Immature natural killer cell (primary cell): ENCODE data around the gene EEF1G. TPM values are rescaled to one million over a fixed set of nuclear protein-coding genes. Genes with fewer than 3 reads are reported as not detected.
A peak's percentile ranks its signal among the peaks of the same experiment; 100 is the strongest.
"Not testable (repeated sequence)": the region's sequence is repeated elsewhere in the genome, so short reads cannot be mapped to it uniquely, and the experiment has no call there.

Source experiments
- DNase-seq, 3 donors: peaks; one replicate each; pipeline ENCODE4 v3.0.0; 2022; ENCODE audit warnings: mixed read lengths in 1 of 3
- H3K27ac Mint-ChIP-seq, 6 donors: one replicate each; pipeline ENCODE4 v1.8.0; 2020; ENCODE audit warnings: mixed read lengths in 6 of 6, mild to moderate bottlenecking in 5 of 6, inconsistent platforms in 4 of 6, moderate library complexity in 3 of 6
- H3K27me3 Mint-ChIP-seq, 3 donors: one replicate each; pipeline ENCODE4 v1.8.0; 2020 to 2021; ENCODE audit warnings: low read depth in 3 of 3, mild to moderate bottlenecking in 3 of 3, mixed read lengths in 3 of 3, moderate library complexity in 3 of 3, inconsistent platforms in 1 of 3
- H3K36me3 Mint-ChIP-seq, 3 donors: one replicate each; pipeline ENCODE4 v1.8.0; 2020; ENCODE audit warnings: mixed read lengths in 3 of 3, inconsistent platforms in 2 of 3, mild to moderate bottlenecking in 2 of 3
- H3K4me1 Mint-ChIP-seq, 2 donors: one replicate each; pipeline ENCODE4 v1.8.0; 2020; ENCODE audit warnings: inconsistent platforms in 2 of 2, mild to moderate bottlenecking in 2 of 2, mixed read lengths in 2 of 2, moderate library complexity in 1 of 2
- H3K4me3 Mint-ChIP-seq, 5 donors: one replicate each; pipeline ENCODE4 v1.8.0; 2020; ENCODE audit warnings: mild to moderate bottlenecking in 5 of 5, mixed read lengths in 5 of 5, inconsistent platforms in 3 of 5, moderate library complexity in 3 of 5
- H3K9me3 Mint-ChIP-seq, 6 donors: one replicate each; pipeline ENCODE4 v1.8.0; 2020; ENCODE audit warnings: mild to moderate bottlenecking in 6 of 6, mixed read lengths in 6 of 6, inconsistent platforms in 4 of 6, moderate library complexity in 3 of 6
- polyA plus RNA-seq, 3 donors: library from polyadenylated mRNA; unstranded; fragments of 300-500 nt; fragmentation: Illumina TruSeq; gene quantifications; one replicate each; pipeline ENCODE4 v1.2.3, GENCODE V29; 2021

The EEF1G gene
- polyA plus RNA-seq, 3 donors from 2014 or later: 628 to 849 (median 821) TPM

DNA sequence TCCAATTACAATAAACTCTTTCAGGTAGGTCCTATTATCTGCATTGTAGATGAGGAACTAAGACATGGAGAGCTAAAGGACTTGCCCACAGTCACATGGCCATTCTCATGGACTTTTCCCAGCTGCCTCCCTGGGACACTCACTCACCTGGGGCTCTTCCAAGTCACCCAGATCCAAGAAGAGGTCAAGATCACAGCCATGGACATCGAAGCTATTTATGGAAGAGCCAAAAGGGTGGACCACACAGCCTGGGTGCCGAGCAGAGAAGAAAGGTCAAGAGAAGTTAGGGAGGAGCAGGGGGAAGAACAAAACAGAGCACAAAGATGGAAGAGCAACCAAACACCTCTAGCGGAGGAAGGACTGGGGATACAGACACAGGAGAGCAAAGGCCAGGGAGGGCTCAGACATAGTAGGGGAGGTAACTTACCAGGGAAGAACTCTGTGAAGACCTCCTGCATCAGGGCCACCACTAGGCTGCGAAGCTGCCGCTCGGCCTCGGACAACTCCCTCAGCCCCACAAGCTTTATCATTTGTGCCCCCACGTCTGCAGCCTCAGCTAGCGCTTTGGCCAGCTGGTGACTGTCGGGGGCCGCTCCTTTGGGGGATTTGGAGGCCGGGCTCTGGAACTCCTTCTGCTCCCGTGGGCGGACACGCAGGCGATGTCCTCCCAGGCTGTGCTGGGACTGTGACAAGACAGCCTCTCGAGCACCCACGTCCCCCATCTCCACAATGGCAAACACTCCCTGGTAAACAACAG, 7.4 kb upstream of the EEF1G start:
- H3K9me3 Mint-ChIP-seq: no peaks in the 10 kb centered on the region
- H3K36me3 Mint-ChIP-seq: peaks cover 3 to 24% (median 14%) of the 10 kb centered on the region in 3 donors
- peak overlapping the region in 1 of 6 donors; percentile 36 for H3K27ac Mint-ChIP-seq

DNA sequence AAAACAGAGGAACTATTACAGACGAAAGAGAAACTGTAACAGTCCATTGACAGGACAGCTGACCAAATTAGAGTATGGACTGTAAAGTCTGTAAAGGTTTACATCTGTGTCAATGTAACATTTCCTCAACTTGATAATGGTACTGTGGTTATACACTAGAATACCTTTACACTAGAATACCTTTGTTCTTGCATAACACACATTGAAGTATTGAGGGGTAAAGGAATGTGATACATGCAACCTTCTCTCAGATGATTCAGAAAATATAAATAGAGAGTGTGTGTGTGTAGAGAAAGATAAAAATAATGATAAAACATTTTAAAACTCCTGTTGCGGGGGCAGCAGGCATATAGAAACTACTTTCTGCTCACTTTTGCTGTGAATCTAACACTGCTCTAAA, 5.6 kb upstream of the EEF1G start:
- Mint-ChIP-seq H3K27ac (no peak overlapping the region), H3K4me3 (no peak overlapping the region), H3K9me3 (no peaks in the 10 kb centered on the region), H3K27me3 (no peaks in the 10 kb centered on the region), H3K36me3 (peaks cover 3 to 20% (median 14%) of the 10 kb centered on the region in 3 donors), H3K4me1 (peaks cover 8% of the 10 kb centered on the region in 2 donors)
- DNase-seq: no peak

More for the DNA sequence above, 7.4 kb upstream of the EEF1G start:
- Mint-ChIP-seq H3K27me3 (no peaks in the 10 kb centered on the region), H3K4me1 (no peaks in the 10 kb centered on the region), H3K4me3 (no peak overlapping the region)
- no peak for DNase-seq

DNA sequence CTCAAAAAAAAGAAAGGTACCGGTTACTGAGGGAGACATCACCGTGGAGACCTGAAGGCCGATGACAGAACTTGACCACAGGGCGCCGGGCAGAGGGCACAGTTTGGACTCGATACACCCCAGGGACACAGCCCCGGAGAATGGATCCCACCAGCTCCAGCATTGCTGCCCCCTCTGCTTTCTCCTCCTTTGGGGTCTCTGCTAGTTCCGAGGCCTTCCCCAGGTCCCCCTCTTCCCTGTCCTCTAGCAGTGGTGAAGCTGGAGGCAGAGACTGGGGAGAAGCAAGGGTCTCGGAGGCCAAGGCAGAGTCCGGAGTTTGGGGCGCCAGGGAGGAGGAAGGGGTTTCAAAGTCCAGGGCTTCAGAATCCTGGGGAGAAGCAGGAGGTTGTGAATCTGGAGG, 4.8 kb upstream of the EEF1G start:
- Mint-ChIP-seq H3K27ac (no peak overlapping the region), H3K4me1 (peaks cover 15% of the 10 kb centered on the region in 2 donors), H3K4me3 (no peak overlapping the region), H3K9me3 (no peaks in the 10 kb centered on the region), H3K36me3 (peaks cover 3 to 20% (median 14%) of the 10 kb centered on the region in 3 donors), H3K27me3 (peaks cover 5 to 6% (median 6%) of the 10 kb centered on the region in 3 donors)
- DNase-seq: no peak

DNA sequence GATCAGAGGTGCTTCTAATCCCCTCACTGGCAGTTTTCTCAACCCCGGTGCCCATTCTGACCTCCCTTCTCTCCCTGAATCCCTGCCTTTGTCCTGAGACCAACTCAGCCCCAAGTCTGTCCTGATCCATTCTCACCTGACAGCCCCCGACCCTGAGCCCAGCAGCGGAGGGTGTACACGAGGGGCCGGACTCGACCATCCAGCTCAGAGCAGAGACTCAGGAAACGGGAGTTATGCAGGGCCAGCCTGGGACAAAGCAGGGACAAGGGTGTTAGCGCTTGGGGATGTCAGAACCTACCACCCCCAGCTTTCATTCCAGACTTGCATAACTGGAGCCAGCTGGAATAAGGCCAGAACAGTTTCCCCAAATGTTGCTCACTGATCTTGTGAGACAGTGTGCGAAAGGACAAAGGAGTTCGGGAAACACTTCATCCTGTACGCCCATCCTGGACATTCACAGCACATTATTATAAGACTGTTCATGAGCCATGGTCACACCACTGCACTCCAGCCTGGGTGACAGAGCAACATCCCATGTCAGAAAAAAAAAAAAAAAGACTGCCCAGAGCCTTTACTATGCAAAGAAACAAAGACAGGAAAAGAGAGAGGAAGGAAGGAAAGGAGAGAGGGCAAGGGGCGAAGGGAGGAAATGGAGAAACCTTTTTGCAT, 3.5 kb upstream of the EEF1G start:
- Mint-ChIP-seq H3K4me1 (peaks cover 28 to 29% of the 10 kb centered on the region in 2 donors), H3K9me3 (no peaks in the 10 kb centered on the region), H3K27ac (no peak overlapping the region), H3K27me3 (peaks cover 5 to 11% (median 6%) of the 10 kb centered on the region in 3 donors), H3K4me3 (no peak overlapping the region), H3K36me3 (peaks cover 3 to 24% (median 10%) of the 10 kb centered on the region in 3 donors)
- DNase-seq: no peak

DNA sequence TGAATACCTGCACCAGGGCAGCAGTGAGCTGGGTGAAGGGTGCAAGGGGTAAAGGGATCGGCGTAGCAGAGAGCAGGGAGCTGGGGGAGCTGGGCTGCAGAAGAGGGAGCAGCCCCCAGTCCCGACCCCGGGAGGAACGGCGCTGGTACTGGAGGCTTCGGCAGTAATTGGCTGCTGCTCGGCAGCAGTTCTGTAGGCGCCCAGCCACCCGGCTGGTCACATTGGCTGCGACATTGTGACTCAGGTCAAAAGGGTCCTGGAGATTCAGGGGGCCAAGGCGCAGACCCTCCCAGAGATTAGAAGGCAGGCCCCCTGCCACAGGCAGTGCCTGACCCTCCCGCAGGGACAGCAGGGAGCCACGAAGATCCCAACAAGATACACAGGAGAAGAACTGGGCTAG, 2.1 kb upstream of the EEF1G start:
- H3K27me3 Mint-ChIP-seq: peaks cover 5 to 11% (median 9%) of the 10 kb centered on the region in 3 donors
- no peak for DNase-seq
- peaks cover 11 to 28% (median 18%) of the 10 kb centered on the region in 3 donors for H3K36me3 Mint-ChIP-seq
- peak overlapping the region in 4 of 5 donors; percentile 30 to 97 (median 66) for H3K4me3 Mint-ChIP-seq
- H3K27ac Mint-ChIP-seq: peak overlapping the region in 1 of 6 donors; percentile 27
- H3K9me3 Mint-ChIP-seq: no peaks in the 10 kb centered on the region
- H3K4me1 Mint-ChIP-seq: peaks cover 38 to 42% of the 10 kb centered on the region in 2 donors

DNA sequence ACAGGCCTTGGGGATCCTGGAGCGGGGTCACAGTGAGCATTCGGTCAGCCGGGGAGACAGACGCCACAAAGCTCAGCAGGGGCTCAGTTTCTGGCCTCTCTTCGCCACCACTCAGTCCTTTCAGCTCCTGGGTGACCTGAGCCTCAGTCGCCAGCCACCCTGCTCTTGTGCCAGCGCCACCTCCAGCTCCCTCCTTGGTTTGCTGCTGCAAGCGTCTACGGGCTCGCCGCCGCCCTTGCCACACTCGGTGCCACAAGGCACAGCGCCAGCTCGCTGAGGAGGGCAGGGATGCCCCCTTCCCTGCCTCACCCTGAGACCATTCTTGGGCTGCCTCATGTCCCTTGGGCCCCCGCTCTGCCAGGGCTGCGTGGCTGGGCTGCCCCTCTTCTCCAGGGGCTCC, 1.5 kb upstream of the EEF1G start:
- no peak for DNase-seq
- no peaks in the 10 kb centered on the region for H3K9me3 Mint-ChIP-seq
- H3K4me3 Mint-ChIP-seq: peak overlapping the region; percentile 97 to 98 (median 97)
- H3K27ac Mint-ChIP-seq: peak overlapping the region in 5 of 6 donors; percentile 88 to 95 (median 93)
- peaks cover 14 to 28% (median 20%) of the 10 kb centered on the region in 3 donors for H3K36me3 Mint-ChIP-seq
- peaks cover 39 to 49% of the 10 kb centered on the region in 2 donors for H3K4me1 Mint-ChIP-seq
- H3K27me3 Mint-ChIP-seq: peaks cover 5 to 11% (median 9%) of the 10 kb centered on the region in 3 donors

DNA sequence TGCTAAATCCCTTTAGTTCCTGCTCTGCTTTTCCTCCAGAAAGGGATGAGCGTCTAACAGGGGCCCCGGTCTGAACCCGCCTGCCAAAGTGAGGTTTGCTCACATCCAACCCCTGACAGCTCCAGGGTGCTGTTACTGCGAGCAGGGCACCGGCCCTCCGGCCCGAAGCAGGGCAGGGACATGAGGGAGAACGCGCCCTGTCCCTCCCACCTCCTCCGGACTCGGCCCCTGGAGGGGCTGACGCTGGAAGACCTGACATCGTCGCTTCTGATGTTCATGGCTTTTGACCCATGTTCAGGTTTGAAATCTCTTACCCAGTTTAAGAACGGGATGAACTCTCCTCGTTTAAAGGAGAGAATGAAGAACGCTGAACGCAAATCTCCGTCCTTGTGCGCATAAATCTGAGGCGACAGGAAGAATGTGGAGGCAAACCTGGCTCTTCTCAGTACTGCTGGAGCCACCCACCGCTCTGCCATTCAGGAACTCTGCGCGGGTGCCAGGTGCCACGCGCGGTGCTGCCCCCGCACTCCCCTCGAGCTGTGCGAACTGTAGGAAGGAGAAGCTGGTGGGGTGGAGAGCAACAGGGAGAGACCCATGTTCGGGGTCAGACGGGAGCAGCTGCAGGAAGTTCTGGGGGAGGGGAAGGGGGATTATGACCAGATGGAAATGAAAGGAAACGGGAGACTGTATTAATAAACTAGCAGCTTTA, 826 bp upstream of the EEF1G start:
- Mint-ChIP-seq H3K36me3 (peaks cover 16 to 31% (median 21%) of the 10 kb centered on the region in 3 donors), H3K4me3 (peak overlapping the region; percentile 97 to 98 (median 97)), H3K27ac (peak overlapping the region; percentile 88 to 96 (median 94)), H3K9me3 (no peaks in the 10 kb centered on the region), H3K27me3 (peaks cover 5 to 11% (median 9%) of the 10 kb centered on the region in 3 donors), H3K4me1 (peaks cover 39 to 51% of the 10 kb centered on the region in 2 donors)
- DNase-seq: no peak

DNA sequence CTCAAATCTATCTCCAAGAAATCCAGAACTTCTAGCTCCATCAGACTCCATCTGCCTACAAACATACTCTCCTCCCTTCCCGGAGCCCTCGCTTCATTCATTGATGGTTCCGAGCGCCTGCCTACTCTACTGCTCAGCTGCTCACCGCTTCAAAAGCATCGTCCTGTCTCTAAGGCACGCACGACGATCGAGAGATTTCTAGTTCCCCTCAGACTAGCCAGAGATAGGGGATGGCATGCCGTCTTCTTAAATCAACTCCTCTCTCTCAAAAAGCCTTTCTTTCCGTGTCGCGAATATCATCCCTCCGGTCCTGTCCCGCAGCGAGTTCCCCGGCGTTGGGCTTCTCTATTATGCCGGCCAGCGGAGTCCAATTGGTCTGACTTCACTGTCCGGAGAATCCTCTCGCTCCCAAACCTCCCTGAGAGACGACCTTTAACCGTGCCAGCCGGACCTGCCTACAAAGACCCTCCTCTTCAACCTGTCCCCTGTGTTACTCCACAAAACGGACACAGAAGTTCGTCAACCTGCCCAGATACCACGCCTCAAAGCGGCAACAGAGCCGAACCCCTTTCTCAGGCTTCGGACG, 592 bp downstream of the EEF1G start:
- H3K9me3 Mint-ChIP-seq: no peaks in the 10 kb centered on the region
- peaks cover 16 to 36% (median 21%) of the 10 kb centered on the region in 3 donors for H3K36me3 Mint-ChIP-seq
- DNase-seq: no peak
- H3K4me1 Mint-ChIP-seq: peaks cover 39 to 51% of the 10 kb centered on the region in 2 donors
- H3K27ac Mint-ChIP-seq: peak overlapping the region; percentile 88 to 96 (median 94)
- H3K4me3 Mint-ChIP-seq: peak overlapping the region; percentile 97 to 98 (median 97)
- H3K27me3 Mint-ChIP-seq: peaks cover 5 to 14% (median 9%) of the 10 kb centered on the region in 3 donors

DNA sequence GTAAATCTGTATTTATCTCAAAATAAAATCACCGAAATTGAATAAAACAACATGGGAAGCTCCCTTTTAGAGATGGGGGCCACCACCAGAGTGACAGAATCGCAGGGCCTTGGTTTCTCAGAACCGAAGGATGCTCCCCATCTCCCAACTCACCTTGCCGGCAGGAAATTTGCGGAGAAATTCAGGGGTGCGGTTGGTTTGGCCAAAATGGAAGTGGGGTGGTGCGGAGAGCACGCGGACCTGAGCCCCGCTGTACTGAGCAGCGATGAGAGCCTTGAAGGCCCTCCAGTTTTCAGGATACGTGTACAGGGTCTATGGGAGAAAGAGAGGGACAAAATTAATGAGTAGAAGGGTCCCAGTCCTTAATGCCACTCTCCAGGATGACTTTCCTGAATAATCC, 1.3 kb downstream of the EEF1G start:
- Mint-ChIP-seq H3K4me3 (peak overlapping the region; percentile 40 to 98 (median 97)), H3K4me1 (peaks cover 41 to 53% of the 10 kb centered on the region in 2 donors), H3K36me3 (peaks cover 16 to 36% (median 23%) of the 10 kb centered on the region in 3 donors), H3K27ac (peak overlapping the region; percentile 83 to 95 (median 92)), H3K9me3 (no peaks in the 10 kb centered on the region), H3K27me3 (peaks cover 5 to 14% (median 9%) of the 10 kb centered on the region in 3 donors)
- DNase-seq: no peak

DNA sequence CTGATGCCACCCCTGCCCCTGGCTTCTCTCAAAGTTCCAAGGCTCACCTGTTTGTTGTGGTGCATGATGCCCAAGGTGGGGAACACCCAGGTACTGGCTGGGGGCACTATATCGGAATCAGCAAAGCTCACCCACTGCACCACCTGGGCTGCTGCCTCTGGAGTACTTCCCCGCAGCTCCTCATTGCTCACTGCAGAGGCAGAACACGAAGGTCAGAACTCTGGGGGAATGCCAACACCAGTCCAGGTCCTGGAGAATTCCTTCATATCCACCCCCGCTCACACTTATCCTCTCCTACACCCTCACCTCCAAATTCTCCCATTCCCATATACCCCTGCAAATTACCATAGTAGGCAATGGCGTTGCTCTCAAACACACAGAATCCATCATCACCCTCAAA, 2.2 kb downstream of the EEF1G start:
- Mint-ChIP-seq H3K36me3 (peaks cover 22 to 36% (median 24%) of the 10 kb centered on the region in 3 donors), H3K27ac (peak overlapping the region in 3 of 6 donors; percentile 12 to 71 (median 69)), H3K27me3 (peaks cover 5 to 14% (median 9%) of the 10 kb centered on the region in 3 donors), H3K4me1 (peaks cover 42 to 63% of the 10 kb centered on the region in 2 donors)
- not testable (repeated sequence) for H3K4me3 Mint-ChIP-seq, H3K9me3 Mint-ChIP-seq, DNase-seq

DNA sequence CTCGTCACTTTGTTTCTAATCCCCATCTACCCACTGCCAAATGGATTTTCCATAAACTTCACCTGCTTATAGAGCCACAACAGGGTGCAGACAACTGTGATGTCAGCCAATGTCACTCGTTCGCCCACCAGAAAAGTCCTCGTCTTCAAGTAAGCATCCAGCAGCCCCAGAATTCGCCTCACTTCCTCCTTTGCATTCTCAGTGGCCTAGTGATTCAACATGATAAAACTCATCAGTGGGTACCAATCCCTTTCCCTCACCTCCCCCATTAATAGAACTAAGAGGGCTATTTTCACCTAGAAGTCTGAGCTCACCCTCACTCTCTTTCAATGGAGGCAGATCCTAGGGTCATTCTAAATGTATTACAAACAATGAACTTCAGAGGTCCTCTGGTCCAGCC, 2.8 kb downstream of the EEF1G start:
- not testable (repeated sequence) for DNase-seq, H3K9me3 Mint-ChIP-seq
- Mint-ChIP-seq H3K4me3 (peak overlapping the region in 1 of 5 donors; percentile 6), H3K4me1 (peaks cover 42 to 65% of the 10 kb centered on the region in 2 donors), H3K36me3 (peaks cover 23 to 38% (median 29%) of the 10 kb centered on the region in 3 donors), H3K27ac (peak overlapping the region in 5 of 6 donors; percentile 5 to 71 (median 54)), H3K27me3 (peaks cover 5 to 14% (median 9%) of the 10 kb centered on the region in 3 donors)

DNA sequence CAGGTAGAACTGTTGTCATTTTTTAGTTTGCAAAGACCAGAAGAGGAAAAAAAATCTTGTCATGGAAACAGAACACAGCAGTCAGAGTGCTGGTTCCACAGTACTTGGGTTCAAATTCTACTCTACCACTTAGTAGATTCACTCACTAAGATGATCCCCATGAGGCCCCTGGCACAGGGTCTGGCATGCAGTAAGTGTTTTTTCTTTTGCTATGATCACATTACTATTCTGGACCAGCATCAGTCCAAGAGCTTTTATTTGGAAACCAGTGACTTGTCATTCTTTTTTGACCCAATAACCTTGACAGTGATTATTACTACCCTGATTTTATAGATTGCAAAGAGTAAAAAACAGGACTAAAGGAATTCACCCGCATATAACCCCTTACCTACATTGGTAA, 4.1 kb downstream of the EEF1G start:
- Mint-ChIP-seq H3K9me3 (no peaks in the 10 kb centered on the region), H3K4me1 (peaks cover 36 to 66% of the 10 kb centered on the region in 2 donors), H3K27me3 (peaks cover 5 to 14% (median 9%) of the 10 kb centered on the region in 3 donors), H3K4me3 (no peak overlapping the region), H3K27ac (peak overlapping the region in 1 of 6 donors; percentile 36), H3K36me3 (peaks cover 29 to 44% (median 35%) of the 10 kb centered on the region in 3 donors)
- no peak for DNase-seq
